ENCODE measurements around the gene MAJIN. TPM values are rescaled to one million over a fixed set of nuclear protein-coding genes. Genes with fewer than 3 reads are reported as not detected.

Gene MAJIN
- polyA plus RNA-seq, 3 donors: not detected

DNA sequence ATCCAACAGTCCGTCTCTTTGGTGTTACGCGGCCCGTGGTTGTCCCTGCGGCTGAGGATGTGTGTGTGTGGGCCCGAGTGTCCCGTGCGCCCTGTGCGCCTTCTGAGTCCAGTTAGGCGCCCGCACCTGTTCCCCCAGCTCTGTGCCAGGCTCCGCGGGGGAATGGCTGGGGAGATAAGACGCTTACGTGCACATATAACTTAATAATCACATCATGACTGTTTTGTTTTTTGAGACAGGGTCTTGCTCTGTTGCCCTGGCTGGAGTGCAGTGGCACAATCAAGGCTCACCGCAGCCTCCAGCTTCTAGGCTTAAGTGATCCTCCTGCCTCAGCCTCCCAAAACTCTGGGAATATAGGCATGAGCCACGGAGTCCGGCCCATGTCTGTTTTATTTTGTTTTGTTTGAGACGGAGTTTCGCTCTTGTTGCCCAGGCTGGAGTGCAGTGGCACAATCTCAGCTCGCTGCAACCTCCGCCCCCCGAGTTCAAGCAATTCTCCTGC, 42.9 kb upstream of the MAJIN start:
- Histone ChIP-seq H3K27me3 (ENCODE audit: control insufficient read depth in 2 of 2, insufficient read depth in 2 of 2, low read length in 2 of 2) (no peaks in the 10 kb centered on the region), H2AFZ (ENCODE audit: insufficient read depth, low read depth, low read length, poor library complexity, severe bottlenecking) (peak overlapping the region; percentile 96), H3K4me3 (replicated peaks in 1 of 3; ENCODE audit: low read depth in 2 of 3, low read length in 3 of 3) (peak overlapping the region; percentile 52 to 96 (median 70)), H3K79me2 (ENCODE audit: insufficient read depth, low read length) (peaks cover 37% of the 10 kb centered on the region), H3K9ac (ENCODE audit: insufficient read depth, low read length, poor library complexity, severe bottlenecking) (peak overlapping the region; percentile 93), H3K4me1 (ENCODE audit: control insufficient read depth in 1 of 2, insufficient read depth in 2 of 2, low read length in 2 of 2) (peaks cover 22 to 32% of the 10 kb centered on the region in 2 donors), H4K20me1 (ENCODE audit: insufficient read depth, low read length) (peaks cover 10% of the 10 kb centered on the region), H3K4me2 (replicated peaks; ENCODE audit: extremely low read depth, low read length, poor library complexity, severe bottlenecking) (peak overlapping the region; percentile 96), H3K27ac (ENCODE audit: low read depth in 1 of 2, low read length in 2 of 2) (peak overlapping the region; percentile 30 to 97), H3K9me3 (replicated peaks in 1 of 2; ENCODE audit: control insufficient read depth in 1 of 2, insufficient read depth in 1 of 2, low read length in 2 of 2) (no peaks in the 10 kb centered on the region), H3K36me3 (replicated peaks in 1 of 2; ENCODE audit: control insufficient read depth in 1 of 2, insufficient read depth in 2 of 2, low read length in 2 of 2) (peaks cover 9 to 20% of the 10 kb centered on the region in 2 donors)
- Mint-ChIP-seq H3K27me3 (ENCODE audit: low read depth in 3 of 3) (no peaks in the 10 kb centered on the region), H3K4me3 (peak overlapping the region; percentile 77 to 85), H3K9me3 (peaks cover 0 to 8% (median 0%) of the 10 kb centered on the region in 7 donors), H3K4me1 (peaks cover 38% of the 10 kb centered on the region), H3K36me3 (peaks cover 21 to 32% of the 10 kb centered on the region in 2 donors), H3K27ac (peak overlapping the region; percentile 48 to 84 (median 79))
- intact Hi-C loops (cut with micrococcal nuclease): loop anchor here in 1 of 2 donors (5.0 to 10.0 kb wide), 3 partner anchors 68 to 170 kb away; partner anchors contain the start of genes CDC42BPG, CDCA5, TM7SF2 and ZFPL1
- WGBS (ENCODE audit: insufficient coverage): 11% methylated on average over 9 of the region's 23 CpGs
- DNase-seq: no peak
- TF ChIP-seq, protein P1, sequence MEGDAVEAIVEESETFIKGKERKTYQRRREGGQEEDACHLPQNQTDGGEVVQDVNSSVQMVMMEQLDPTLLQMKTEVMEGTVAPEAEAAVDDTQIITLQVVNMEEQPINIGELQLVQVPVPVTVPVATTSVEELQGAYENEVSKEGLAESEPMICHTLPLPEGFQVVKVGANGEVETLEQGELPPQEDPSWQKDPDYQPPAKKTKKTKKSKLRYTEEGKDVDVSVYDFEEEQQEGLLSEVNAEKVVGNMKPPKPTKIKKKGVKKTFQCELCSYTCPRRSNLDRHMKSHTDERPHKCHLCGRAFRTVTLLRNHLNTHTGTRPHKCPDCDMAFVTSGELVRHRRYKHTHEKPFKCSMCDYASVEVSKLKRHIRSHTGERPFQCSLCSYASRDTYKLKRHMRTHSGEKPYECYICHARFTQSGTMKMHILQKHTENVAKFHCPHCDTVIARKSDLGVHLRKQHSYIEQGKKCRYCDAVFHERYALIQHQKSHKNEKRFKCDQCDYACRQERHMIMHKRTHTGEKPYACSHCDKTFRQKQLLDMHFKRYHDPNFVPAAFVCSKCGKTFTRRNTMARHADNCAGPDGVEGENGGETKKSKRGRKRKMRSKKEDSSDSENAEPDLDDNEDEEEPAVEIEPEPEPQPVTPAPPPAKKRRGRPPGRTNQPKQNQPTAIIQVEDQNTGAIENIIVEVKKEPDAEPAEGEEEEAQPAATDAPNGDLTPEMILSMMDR (IDR thresholded peaks at IDR 0.05): no peak

DNA sequence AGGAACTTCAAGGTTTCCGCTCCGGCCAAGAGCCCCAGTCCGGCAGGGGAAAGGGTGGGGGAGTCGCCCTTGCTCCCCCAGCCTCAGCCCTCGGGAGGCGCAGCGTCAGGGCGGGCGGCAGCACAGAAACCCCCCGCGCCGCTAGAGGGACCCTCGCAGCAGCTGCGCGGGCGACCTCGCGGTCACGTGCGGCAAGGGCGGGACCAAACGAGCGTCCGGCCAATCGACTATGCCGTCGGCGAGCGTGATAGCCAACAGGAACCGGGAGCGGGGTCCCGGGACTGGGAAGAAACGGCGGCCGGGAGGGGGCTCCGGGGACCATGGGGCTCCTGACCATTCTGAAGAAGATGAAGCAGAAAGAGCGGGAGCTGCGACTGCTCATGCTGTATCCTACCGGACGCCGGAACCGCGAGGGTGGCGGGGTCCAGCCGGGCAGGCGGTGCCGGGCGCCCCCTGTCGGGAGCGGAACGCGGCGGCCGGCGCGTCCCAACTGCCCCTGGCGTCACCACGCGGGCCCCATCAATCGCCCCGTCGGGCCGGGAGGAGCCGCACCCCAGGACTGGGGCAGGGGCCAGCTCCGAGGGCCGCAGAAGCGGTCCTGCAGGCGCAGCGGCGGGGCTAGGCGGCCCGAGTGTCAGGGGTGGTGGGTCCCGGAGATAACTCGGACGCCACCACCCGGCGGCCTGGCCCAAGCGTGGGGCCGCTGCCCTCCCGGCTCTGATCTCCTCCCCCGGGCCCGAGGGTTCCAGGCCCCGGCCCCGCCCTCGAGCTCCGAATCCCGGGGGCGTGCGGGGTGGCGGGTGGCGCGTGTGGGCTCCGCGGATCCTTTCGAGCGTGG, 42.2 kb upstream of the MAJIN start, which contains the start of gene ARL2:
Gene ARL2, plus strand, starts transcription at position 273 of the 838 bp plus-strand sequence. Its CDS starts 48 bp downstream, at position 321.
- Histone ChIP-seq H3K9me3 (replicated peaks in 1 of 2; ENCODE audit: control insufficient read depth in 1 of 2, insufficient read depth in 1 of 2, low read length in 2 of 2) (no peaks in the 10 kb centered on the region), H3K9ac (ENCODE audit: insufficient read depth, low read length, poor library complexity, severe bottlenecking) (peak within 1 kb of the TSS; percentile 93), H3K4me2 (replicated peaks; ENCODE audit: extremely low read depth, low read length, poor library complexity, severe bottlenecking) (peak within 1 kb of the TSS; percentile 96), H4K20me1 (ENCODE audit: insufficient read depth, low read length) (peaks cover 10% of the 10 kb centered on the region), H3K4me3 (replicated peaks in 1 of 3; ENCODE audit: low read depth in 2 of 3, low read length in 3 of 3) (peak within 1 kb of the TSS; percentile 52 to 96 (median 70)), H3K79me2 (ENCODE audit: insufficient read depth, low read length) (peaks cover 37% of the 10 kb centered on the region), H3K27ac (ENCODE audit: low read depth in 1 of 2, low read length in 2 of 2) (peak within 1 kb of the TSS; percentile 94 to 97), H3K27me3 (ENCODE audit: control insufficient read depth in 2 of 2, insufficient read depth in 2 of 2, low read length in 2 of 2) (no peaks in the 10 kb centered on the region), H3K4me1 (ENCODE audit: control insufficient read depth in 1 of 2, insufficient read depth in 2 of 2, low read length in 2 of 2) (peaks cover 22 to 32% of the 10 kb centered on the region in 2 donors), H3K36me3 (replicated peaks in 1 of 2; ENCODE audit: control insufficient read depth in 1 of 2, insufficient read depth in 2 of 2, low read length in 2 of 2) (peaks cover 9 to 15% of the 10 kb centered on the region in 2 donors), H2AFZ (ENCODE audit: insufficient read depth, low read depth, low read length, poor library complexity, severe bottlenecking) (peak within 1 kb of the TSS; percentile 96)
- peak; percentile 81 to 82 (median 82) for DNase-seq
- intact Hi-C loops (cut with micrococcal nuclease): loop anchor here in 1 of 2 donors (1.0 to 10.0 kb wide), 4 partner anchors 68 to 169 kb away; partner anchors contain the start of genes CDC42BPG, CDCA5, PPP2R5B and TM7SF2
- peaks cover 0 to 8% (median 0%) of the 10 kb centered on the region in 7 donors for H3K9me3 Mint-ChIP-seq
- H3K4me1 Mint-ChIP-seq: peaks cover 35% of the 10 kb centered on the region
- peak within 1 kb of the TSS; percentile 90 to 95 for H3K4me3 Mint-ChIP-seq
- no peaks in the 10 kb centered on the region for H3K27me3 Mint-ChIP-seq (ENCODE audit: low read depth in 3 of 3)
- H3K36me3 Mint-ChIP-seq: peaks cover 18 to 25% of the 10 kb centered on the region in 2 donors
- WGBS (ENCODE audit: insufficient coverage): under 1% methylated on average over 95 of the region's 96 CpGs
- TF ChIP-seq, protein P1 (IDR thresholded peaks at IDR 0.05): peak; percentile 94
- H3K27ac Mint-ChIP-seq: peak within 1 kb of the TSS; percentile 94 to 98 (median 97)
